Glutamatergic neuron (in vitro differentiated cells): ENCODE data around the gene GFOD1. TPM values are rescaled to one million over a fixed set of nuclear protein-coding genes. Genes with fewer than 3 reads are reported as not detected.
"Not testable (repeated sequence)": the region's sequence is repeated elsewhere in the genome, so short reads cannot be mapped to it uniquely, and the experiment has no call there.

Experiments
- DNase-seq: peaks from one replicate; pipeline ENCODE4 v3.0.0; 2022
- H3K27ac Mint-ChIP-seq: one replicate; pipeline ENCODE4 v1.8.0; 2020; ENCODE audit warnings: mild to moderate bottlenecking, mixed read lengths, inconsistent platforms; ENCODE audit not compliant: unreplicated experiment
- H3K27me3 Mint-ChIP-seq: one replicate; pipeline ENCODE4 v1.8.0; 2020; ENCODE audit warnings: mild to moderate bottlenecking, moderate library complexity, mixed read lengths, inconsistent platforms; ENCODE audit not compliant: unreplicated experiment
- H3K36me3 Mint-ChIP-seq: one replicate; pipeline ENCODE4 v1.8.0; 2020; ENCODE audit warnings: mild to moderate bottlenecking, mixed read lengths, inconsistent platforms; ENCODE audit not compliant: unreplicated experiment
- H3K4me1 Mint-ChIP-seq: one replicate; pipeline ENCODE4 v1.8.0; 2020; ENCODE audit warnings: mild to moderate bottlenecking, low read depth, mixed read lengths, inconsistent platforms; ENCODE audit not compliant: unreplicated experiment
- H3K4me3 Mint-ChIP-seq: one replicate; pipeline ENCODE4 v1.8.0; 2020; ENCODE audit warnings: mild to moderate bottlenecking, mixed read lengths, inconsistent platforms; ENCODE audit not compliant: unreplicated experiment
- H3K9me3 Mint-ChIP-seq: one replicate; pipeline ENCODE4 v1.8.0; 2020; ENCODE audit warnings: mild to moderate bottlenecking, moderate library complexity, mixed read lengths, inconsistent platforms; ENCODE audit not compliant: unreplicated experiment
- total RNA-seq: library from RNA; stranded (reverse); fragmentation: NEBNext Ultra II Directional; extraction: Animal tissue kit (Norgen Biotek cat#: 25700); gene quantifications from one replicate; pipeline ENCODE4 v1.2.1, GENCODE V29; 2021; ENCODE audit not compliant: unreplicated experiment
- TF ChIP-seq, protein P1 (sequence below): fragments of 200-600 bp; sonication (generic); IDR thresholded peaks from one replicate; pipeline ENCODE4 v1.5.0; 2021; ENCODE audit not compliant: partially characterized antibody, unreplicated experiment

Gene GFOD1
- total RNA-seq, 1 donor from 2014 or later, result 4.1 TPM

- Mint-ChIP-seq H3K9me3 (no peaks in the 10 kb centered on the region), H3K27ac (no peak overlapping the region), H3K27me3 (peaks cover 5% of the 10 kb centered on the region), H3K4me1 (peaks cover 15% of the 10 kb centered on the region), H3K4me3 (no peak overlapping the region), H3K36me3 (no peaks in the 10 kb centered on the region)
- TF ChIP-seq, protein P1, sequence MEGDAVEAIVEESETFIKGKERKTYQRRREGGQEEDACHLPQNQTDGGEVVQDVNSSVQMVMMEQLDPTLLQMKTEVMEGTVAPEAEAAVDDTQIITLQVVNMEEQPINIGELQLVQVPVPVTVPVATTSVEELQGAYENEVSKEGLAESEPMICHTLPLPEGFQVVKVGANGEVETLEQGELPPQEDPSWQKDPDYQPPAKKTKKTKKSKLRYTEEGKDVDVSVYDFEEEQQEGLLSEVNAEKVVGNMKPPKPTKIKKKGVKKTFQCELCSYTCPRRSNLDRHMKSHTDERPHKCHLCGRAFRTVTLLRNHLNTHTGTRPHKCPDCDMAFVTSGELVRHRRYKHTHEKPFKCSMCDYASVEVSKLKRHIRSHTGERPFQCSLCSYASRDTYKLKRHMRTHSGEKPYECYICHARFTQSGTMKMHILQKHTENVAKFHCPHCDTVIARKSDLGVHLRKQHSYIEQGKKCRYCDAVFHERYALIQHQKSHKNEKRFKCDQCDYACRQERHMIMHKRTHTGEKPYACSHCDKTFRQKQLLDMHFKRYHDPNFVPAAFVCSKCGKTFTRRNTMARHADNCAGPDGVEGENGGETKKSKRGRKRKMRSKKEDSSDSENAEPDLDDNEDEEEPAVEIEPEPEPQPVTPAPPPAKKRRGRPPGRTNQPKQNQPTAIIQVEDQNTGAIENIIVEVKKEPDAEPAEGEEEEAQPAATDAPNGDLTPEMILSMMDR, result no peak
- no peak for DNase-seq
Observed at GRCh38 chr6:13446381-13446780, 41.0 kb downstream of the GFOD1 start.

- Mint-ChIP-seq H3K27ac (peak overlapping the region; percentile 45), H3K27me3 (peaks cover 5% of the 10 kb centered on the region), H3K36me3 (no peaks in the 10 kb centered on the region), H3K9me3 (no peaks in the 10 kb centered on the region), H3K4me3 (peak overlapping the region; percentile 40), H3K4me1 (peaks cover 15% of the 10 kb centered on the region)
- TF ChIP-seq, protein P1, result no peak
- no peak for DNase-seq
Observed at GRCh38 chr6:13445744-13446115, 41.7 kb downstream of the GFOD1 start.

- peak overlapping the region; percentile 45 for H3K27ac Mint-ChIP-seq
- H3K27me3 Mint-ChIP-seq, result peaks cover 5% of the 10 kb centered on the region
- H3K4me3 Mint-ChIP-seq, result no peak overlapping the region
- no peaks in the 10 kb centered on the region for H3K36me3 Mint-ChIP-seq
- H3K9me3 Mint-ChIP-seq, result no peaks in the 10 kb centered on the region
- TF ChIP-seq, protein P1, result no peak
- peak; percentile 41 for DNase-seq
- H3K4me1 Mint-ChIP-seq, result peaks cover 15% of the 10 kb centered on the region
Observed at GRCh38 chr6:13445005-13445743, 42.2 kb downstream of the GFOD1 start.

GRCh38 chr6:13444604-13445003 is 42.8 kb downstream of the GFOD1 start:
- Mint-ChIP-seq H3K27me3 (peaks cover 5% of the 10 kb centered on the region), H3K4me3 (no peak overlapping the region), H3K36me3 (no peaks in the 10 kb centered on the region), H3K4me1 (peaks cover 15% of the 10 kb centered on the region), H3K9me3 (no peaks in the 10 kb centered on the region), H3K27ac (no peak overlapping the region)
- TF ChIP-seq, protein P1, result no peak
- DNase-seq, result no peak

DNA sequence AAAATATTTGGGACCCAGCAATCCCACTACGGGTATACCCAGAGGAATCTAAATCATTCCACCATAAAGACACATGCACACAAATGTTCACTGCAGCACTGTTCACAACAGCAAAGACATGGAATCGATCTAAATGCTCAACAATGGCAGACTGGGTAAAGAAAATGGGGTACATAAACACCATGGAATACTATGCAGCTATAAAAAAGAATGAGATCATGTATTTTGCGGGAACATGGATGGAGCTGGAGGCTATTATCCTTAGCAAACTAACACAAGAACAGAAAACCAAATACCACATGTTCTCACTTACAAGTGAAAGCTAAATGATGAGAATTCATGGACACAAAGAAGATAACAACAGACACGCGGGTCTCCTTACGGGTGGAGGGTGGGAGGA is 43.4 kb downstream of the GFOD1 start:
- H3K4me3 Mint-ChIP-seq, DNase-seq, H3K27me3 Mint-ChIP-seq, H3K9me3 Mint-ChIP-seq, H3K27ac Mint-ChIP-seq, H3K36me3 Mint-ChIP-seq: not testable (repeated sequence)
- H3K4me1 Mint-ChIP-seq, result peaks cover 15% of the 10 kb centered on the region
